ENCODE results near the gene TP53TG3E.
"Not testable (repeated sequence)": the region's sequence is repeated elsewhere in the genome, so short reads cannot be mapped to it uniquely, and the experiment has no call there.

TP53TG3E gene

GRCh38 chr16:33304006-33304405, at the start of gene TP53TG3E:
Gene TP53TG3E (plus strand): TSS chr16:33304306. CDS start chr16:33304374, 68 bp downstream.
- not testable (repeated sequence) for DNase-seq (ENCODE audit: low read depth)

- DNase-seq (ENCODE audit: low read depth): not testable (repeated sequence)
Measured at GRCh38 chr16:33336226-33337012, 32.3 kb downstream of the TP53TG3E start.

GRCh38 chr16:33337627-33338542, 33.8 kb downstream of the TP53TG3E start:
- DNase-seq (ENCODE audit: low read depth): not testable (repeated sequence)

- not testable (repeated sequence) for DNase-seq (ENCODE audit: low read depth)
Measured at GRCh38 chr16:33338543-33338951, 34.4 kb downstream of the TP53TG3E start.

- DNase-seq (ENCODE audit: low read depth): not testable (repeated sequence)
Measured at GRCh38 chr16:33339093-33340061, 35.3 kb downstream of the TP53TG3E start.
